RWPE1 (cell line): ENCODE measurements around the gene RAB31.

Source experiments
- CTCF ChIA-PET: fragments of 350-600 bp; sonication (Branson Sonifier 250); formaldehyde crosslinking; extraction: SDS; loops from one replicate; lab custom pipeline; 2021; lab: Yijun Ruan, JAX
- POLR2A ChIA-PET: fragments of 400-600 bp; formaldehyde crosslinking; extraction: SDS; loops from one replicate; lab custom pipeline; 2020; ENCODE audit warnings: antibody characterized with exemption; ENCODE audit not compliant: low non-redundant PET; lab: Yijun Ruan, JAX
- DNase-seq: peaks from one replicate; pipeline ENCODE4 v3.0.0; 2012; ENCODE audit warnings: low spot score
- H3K27ac ChIP-seq: fragments of 450-650 bp; 2 replicates; pipeline ENCODE4 v1.5.1; 2017
- TF ChIP-seq, protein P1 (sequence below): fragments of 450-650 bp; conservative IDR thresholded peaks from 2 replicates; pipeline ENCODE4 v1.5.1; 2017; ENCODE audit warnings: low read depth, mild to moderate bottlenecking

Gene RAB31

DNA sequence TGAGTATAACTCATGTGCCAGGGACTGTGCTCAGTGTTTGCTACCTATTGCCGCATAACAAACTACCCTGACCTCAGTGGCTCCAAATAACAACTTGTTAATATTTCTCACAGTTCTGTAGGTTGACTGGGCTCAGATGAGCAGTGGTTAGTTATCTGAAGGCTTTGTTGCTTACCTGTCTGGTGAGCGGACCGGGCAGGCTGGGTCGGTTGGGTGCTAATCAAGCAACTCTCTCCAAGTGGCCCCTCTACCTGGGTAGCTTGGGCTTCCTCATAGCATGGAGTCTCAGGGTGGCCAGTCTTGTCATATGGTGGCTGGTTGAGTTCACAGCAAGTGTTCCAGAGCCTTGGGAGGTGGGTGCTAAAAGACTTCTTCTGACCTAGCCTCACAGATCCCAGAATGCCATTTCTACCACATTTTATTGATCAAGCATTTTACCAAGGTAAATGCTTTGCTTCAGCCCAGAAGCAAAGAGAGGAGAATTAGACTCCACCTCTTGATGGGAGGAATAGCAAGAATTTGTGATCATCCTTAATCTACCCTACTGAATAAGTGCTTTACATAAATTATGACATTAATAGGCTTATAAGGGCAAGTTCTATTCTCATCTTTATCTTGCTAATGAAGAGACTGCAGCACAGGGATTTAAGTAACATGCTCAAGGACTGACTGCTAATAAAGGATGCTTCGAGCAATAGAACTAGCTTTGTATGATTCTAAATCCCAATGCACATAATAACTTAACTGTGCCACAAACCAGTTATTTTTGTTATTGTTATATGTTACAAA is 16.9 kb downstream of the RAB31 start:
- ChIA-PET CTCF (interaction anchor here (0.5 kb wide), 1 partner anchor 47 kb away, joined by 3 read pairs; no protein-coding TSS in a partner anchor), POLR2A (no interaction called here)
- no peak for DNase-seq
- H3K27ac ChIP-seq: no peak overlapping the region
- TF ChIP-seq, protein P1, sequence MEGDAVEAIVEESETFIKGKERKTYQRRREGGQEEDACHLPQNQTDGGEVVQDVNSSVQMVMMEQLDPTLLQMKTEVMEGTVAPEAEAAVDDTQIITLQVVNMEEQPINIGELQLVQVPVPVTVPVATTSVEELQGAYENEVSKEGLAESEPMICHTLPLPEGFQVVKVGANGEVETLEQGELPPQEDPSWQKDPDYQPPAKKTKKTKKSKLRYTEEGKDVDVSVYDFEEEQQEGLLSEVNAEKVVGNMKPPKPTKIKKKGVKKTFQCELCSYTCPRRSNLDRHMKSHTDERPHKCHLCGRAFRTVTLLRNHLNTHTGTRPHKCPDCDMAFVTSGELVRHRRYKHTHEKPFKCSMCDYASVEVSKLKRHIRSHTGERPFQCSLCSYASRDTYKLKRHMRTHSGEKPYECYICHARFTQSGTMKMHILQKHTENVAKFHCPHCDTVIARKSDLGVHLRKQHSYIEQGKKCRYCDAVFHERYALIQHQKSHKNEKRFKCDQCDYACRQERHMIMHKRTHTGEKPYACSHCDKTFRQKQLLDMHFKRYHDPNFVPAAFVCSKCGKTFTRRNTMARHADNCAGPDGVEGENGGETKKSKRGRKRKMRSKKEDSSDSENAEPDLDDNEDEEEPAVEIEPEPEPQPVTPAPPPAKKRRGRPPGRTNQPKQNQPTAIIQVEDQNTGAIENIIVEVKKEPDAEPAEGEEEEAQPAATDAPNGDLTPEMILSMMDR: no peak

DNA sequence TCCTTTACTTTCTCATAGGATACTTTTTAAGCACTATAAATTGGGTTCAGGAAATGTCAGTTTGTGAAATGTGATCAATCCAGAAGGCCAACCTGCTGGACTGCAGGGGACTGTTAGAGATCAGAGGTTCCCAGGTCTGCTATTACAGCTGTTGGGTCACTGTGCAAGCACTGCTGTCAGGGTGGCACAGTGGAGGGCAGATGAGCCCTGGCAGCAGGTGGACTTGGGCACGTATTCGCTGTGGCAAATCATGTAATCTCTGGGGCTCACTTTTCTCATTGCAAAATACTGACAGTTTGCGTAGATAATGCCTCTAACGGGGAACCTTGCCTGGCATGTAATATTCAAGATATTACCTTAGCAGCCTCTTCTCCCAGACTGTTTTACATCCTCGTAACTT is 18.1 kb downstream of the RAB31 start:
- TF ChIP-seq, protein P1: no peak
- no peak overlapping the region for H3K27ac ChIP-seq
- ChIA-PET POLR2A (no interaction called here), CTCF (interaction anchor here (0.6 kb wide), 2 partner anchors 74 to 123 kb away, joined by 3 read pairs; no protein-coding TSS in a partner anchor)
- no peak for DNase-seq

DNA sequence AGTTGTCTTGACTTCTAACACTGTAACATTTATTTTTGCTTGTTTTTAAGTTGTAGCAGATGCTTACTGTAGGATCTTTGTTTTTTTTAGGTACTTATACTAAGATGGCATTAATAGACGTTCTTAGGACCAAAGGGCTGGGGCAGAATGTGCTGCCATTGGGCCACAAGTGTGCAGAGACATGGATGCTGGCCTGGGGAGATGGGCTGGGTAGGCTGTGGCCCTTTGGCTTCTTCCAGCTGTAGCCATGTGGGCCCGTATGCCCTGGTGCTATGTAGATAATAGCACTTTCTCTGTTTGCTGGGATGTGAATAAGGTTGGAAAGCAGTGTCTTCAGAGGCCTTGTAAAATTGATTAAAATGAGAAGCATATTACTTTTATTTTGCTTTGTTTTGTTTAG is 18.8 kb downstream of the RAB31 start:
- TF ChIP-seq, protein P1: no peak
- ChIA-PET CTCF (interaction anchor here (0.6 kb wide), 1 partner anchor 74 kb away, joined by 3 read pairs; no protein-coding TSS in a partner anchor), POLR2A (no interaction called here)
- H3K27ac ChIP-seq: no peak overlapping the region
- no peak for DNase-seq

DNA sequence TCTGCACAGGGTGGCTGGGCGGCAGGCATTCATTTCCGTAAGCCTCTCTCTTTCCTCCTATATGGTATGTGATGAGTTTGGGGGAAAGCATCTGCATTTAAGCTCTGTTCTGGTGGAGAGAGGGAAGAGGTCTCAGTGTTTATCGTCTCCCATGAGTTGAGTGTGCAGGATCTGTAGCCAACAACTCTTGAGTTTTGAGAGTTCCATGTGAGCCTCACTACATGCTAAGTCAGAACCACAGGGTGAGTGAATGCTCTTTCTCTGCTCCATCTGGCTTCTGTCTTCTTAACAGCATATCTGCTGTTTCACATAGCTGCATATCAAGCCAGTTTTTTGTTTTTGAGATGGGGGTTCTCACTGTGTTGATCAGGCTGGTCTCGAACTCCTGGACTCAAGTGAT is 22.7 kb downstream of the RAB31 start:
- TF ChIP-seq, protein P1: no peak
- DNase-seq: no peak
- ChIA-PET POLR2A (no interaction called here), CTCF (interaction anchor here (0.6 kb wide), 1 partner anchor 196 kb away, joined by 3 read pairs; no protein-coding TSS in a partner anchor)
- H3K27ac ChIP-seq: peak overlapping the region; percentile 27; the same call in 1 of the 2 replicates

DNA sequence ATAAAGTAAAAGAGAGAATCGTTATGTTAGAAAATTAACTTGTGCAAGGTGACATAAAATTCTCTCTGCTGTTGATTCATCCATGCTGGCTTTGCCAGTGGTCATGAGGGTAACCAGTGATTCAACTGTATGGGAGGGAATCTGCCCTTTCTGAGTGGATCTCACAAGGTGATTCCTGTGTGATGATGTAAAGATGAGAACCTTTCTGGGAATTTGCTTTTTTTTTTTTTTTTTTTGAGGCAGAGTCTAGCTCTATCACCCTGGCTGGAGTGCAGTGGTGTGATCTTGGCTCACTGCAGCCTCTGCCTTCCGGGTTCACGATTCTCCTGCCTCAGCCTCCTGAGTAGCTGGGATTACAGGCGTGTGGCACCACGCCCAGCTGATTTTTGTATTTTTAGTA is 23.3 kb downstream of the RAB31 start:
- POLR2A ChIA-PET: no interaction called here

DNA sequence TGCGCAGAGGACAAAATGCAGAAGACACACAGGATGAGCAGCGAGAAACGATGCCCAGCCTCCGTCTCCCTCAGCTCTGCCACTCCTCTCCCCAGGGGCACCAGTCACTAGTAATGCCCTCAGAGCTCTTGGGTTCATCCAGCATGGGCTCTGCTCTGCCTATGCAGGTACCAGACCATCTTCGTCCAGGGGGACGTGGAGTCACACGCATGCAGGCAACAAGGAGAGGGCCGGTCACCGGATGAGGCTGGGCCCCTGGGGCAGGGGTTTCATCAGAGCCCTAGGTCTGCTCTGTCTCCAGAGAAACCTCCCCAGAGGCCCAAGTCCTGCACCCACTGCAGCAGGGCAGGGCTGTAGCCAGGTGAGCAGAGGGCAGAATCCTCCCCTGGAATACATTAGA is 23.9 kb downstream of the RAB31 start:
- no peak for DNase-seq
- H3K27ac ChIP-seq: peak overlapping the region; percentile 71
- TF ChIP-seq, protein P1: no peak
- ChIA-PET CTCF (no interaction called here), POLR2A (no interaction called here)

More for the DNA sequence above, 23.3 kb downstream of the RAB31 start:
- CTCF ChIA-PET: no interaction called here
- DNase-seq: peak; percentile 81
- H3K27ac ChIP-seq: peak overlapping the region; percentile 71
- TF ChIP-seq, protein P1: no peak
